GM12878 (cell line): ENCODE results near the gene MYH9. TPM values are rescaled to one million over a fixed set of nuclear protein-coding genes. Genes with fewer than 3 reads are reported as not detected.

Source experiments
- ATAC-seq: fragments of 200-7000 bp; cut with Tn5 transposase; 3 replicates; pipeline ENCODE4 v1.9.1; 2020; ENCODE audit warnings: mild to moderate bottlenecking, moderate library complexity
- BruUV-seq: library from RNA; stranded (reverse); fragments of 400-500 nt; replicated peaks from 2 replicates; lab custom pipeline; 2021; lab: Mats Ljungman, UMichigan
- CTCF ChIA-PET: fragments of 300-600 bp; sonication (Branson Sonifier 250); formaldehyde crosslinking; extraction: SDS; loops from one replicate; lab custom pipeline; 2021; ENCODE audit warnings: inconsistent platforms; lab: Yijun Ruan, JAX
- POLR2A ChIA-PET: fragments of 350-600 bp; formaldehyde crosslinking; extraction: SDS; loops from one replicate; lab custom pipeline; 2021; ENCODE audit warnings: inconsistent platforms; lab: Charles Lee
- RAD21 ChIA-PET: fragments of 300-600 bp; sonication (Branson Sonifier 250); formaldehyde crosslinking; loops from one replicate; lab custom pipeline; 2023; ENCODE audit warnings: antibody characterized with exemption; ENCODE audit not compliant: unreplicated experiment; lab: Charles Lee
- SMC1A ChIA-PET: fragments of 300-600 bp; sonication (Branson Sonifier 250); formaldehyde crosslinking; loops from one replicate; lab custom pipeline; 2023; ENCODE audit not compliant: unreplicated experiment, uncharacterized antibody; lab: Charles Lee
- DNase-seq: peaks from one replicate; pipeline ENCODE4 v3.0.0-alpha.2; 2011; ENCODE audit warnings: low read depth, low spot score
- FAIRE-seq: peaks from 3 replicates; lab custom pipeline; 2011; peaks lifted over from hg19 to GRCh38; lab: Jason Lieb, UNC
- H2AFZ ChIP-seq: 2 replicates; pipeline ENCODE4 v1.6.0; 2011; ENCODE audit warnings: low read depth, low read length, control low read depth; ENCODE audit not compliant: control insufficient read depth
- H3K27ac ChIP-seq: 2 replicates; pipeline ENCODE4 v1.5.1; 2011; ENCODE audit warnings: control low read depth; ENCODE audit not compliant: control insufficient read depth, insufficient read depth
- H3K27me3 ChIP-seq, 2 experiments: replicated peaks in 1 of 2; 2 replicates each; pipeline versions ENCODE4 v1.6.0 to v1.6.1; 2011; ENCODE audit warnings: low read length in 1 of 2; ENCODE audit not compliant: control insufficient read depth in 2 of 2, insufficient read depth in 2 of 2
- H3K36me3 ChIP-seq, 2 experiments: 2 replicates each; pipeline ENCODE4 v1.5.1; 2011; ENCODE audit warnings: low read length in 1 of 2; ENCODE audit not compliant: control insufficient read depth in 2 of 2, insufficient read depth in 2 of 2
- H3K4me1 ChIP-seq: 2 replicates; pipeline ENCODE4 v1.6.1; 2011; ENCODE audit warnings: mild to moderate bottlenecking, low read length, moderate library complexity, mixed read lengths; ENCODE audit not compliant: control insufficient read depth, insufficient read depth
- H3K4me2 ChIP-seq: 2 replicates; pipeline ENCODE4 v1.6.0; 2011; ENCODE audit warnings: control low read depth; ENCODE audit not compliant: control insufficient read depth, insufficient read depth
- H3K4me3 ChIP-seq: fragments of 200-600 bp; sonication (generic); 2 replicates; pipeline ENCODE4 v1.5.1; 2016
- H3K79me2 ChIP-seq: 2 replicates; pipeline ENCODE4 v1.6.0; 2011; ENCODE audit warnings: low read length; ENCODE audit not compliant: control insufficient read depth, insufficient read depth
- H3K9ac ChIP-seq: 2 replicates; pipeline ENCODE4 v1.8.0; 2011; ENCODE audit warnings: low read length, control low read depth, mixed read lengths; ENCODE audit not compliant: control insufficient read depth, insufficient read depth
- H3K9me3 ChIP-seq: replicated peaks from 3 replicates; pipeline ENCODE4 v1.5.1; 2011; ENCODE audit warnings: mild to moderate bottlenecking, low read length; ENCODE audit not compliant: control insufficient read depth, insufficient read depth
- H4K20me1 ChIP-seq: 2 replicates; pipeline ENCODE4 v1.6.0; 2011; ENCODE audit not compliant: control insufficient read depth, insufficient read depth
- BCL11A ChIP-seq: IDR thresholded peaks from 2 replicates; pipeline ENCODE4 v1.6.1; 2011; ENCODE audit warnings: low read depth, low read length
- BMI1 ChIP-seq: fragments of 450-650 bp; IDR thresholded peaks from 2 replicates; pipeline ENCODE4 v1.6.1; 2016; ENCODE audit warnings: mild to moderate bottlenecking, moderate library complexity, borderline replicate concordance
- CBX3 ChIP-seq: fragments of 200-600 bp; sonication (generic); IDR thresholded peaks from 2 replicates; pipeline ENCODE4 v1.6.1; 2016; ENCODE audit warnings: low read depth, borderline replicate concordance
- CHD1 ChIP-seq: IDR thresholded peaks from 2 replicates; pipeline ENCODE4 v1.6.1; 2012; ENCODE audit warnings: low read depth, low read length, improper control_type of control experiment
- CHD4 ChIP-seq: fragments of 200-600 bp; sonication (generic); IDR thresholded peaks from 2 replicates; pipeline ENCODE4 v1.6.1; 2016; ENCODE audit warnings: mild to moderate bottlenecking
- CUX1 ChIP-seq: IDR thresholded peaks from 2 replicates; pipeline ENCODE4 v1.6.1; 2012; ENCODE audit warnings: improper control_type of control experiment, low read depth, low read length; ENCODE audit not compliant: insufficient replicate concordance
- E4F1 ChIP-seq: fragments of 450-650 bp; IDR thresholded peaks from 2 replicates; pipeline ENCODE4 v1.6.1; 2018; ENCODE audit warnings: borderline replicate concordance, mild to moderate bottlenecking; ENCODE audit not compliant: partially characterized antibody
- ETV6 ChIP-seq, 2 experiments: fragments of 450-650 bp in 1 of 2; IDR thresholded peaks in 1 of 2; conservative IDR thresholded peaks in 1 of 2; 2 replicates each; pipeline ENCODE4 v1.6.1; 2014; ENCODE audit warnings: antibody characterized with exemption in 1 of 2, borderline replicate concordance in 1 of 2, low read depth in 1 of 2, mild to moderate bottlenecking in 1 of 2, moderate library complexity in 1 of 2
- FOS ChIP-seq: IDR thresholded peaks from 3 replicates; pipeline ENCODE4 v1.6.1; 2011; ENCODE audit warnings: borderline replicate concordance; ENCODE audit not compliant: insufficient read length; ENCODE audit errors: extremely low read depth
- HDAC6 ChIP-seq: fragments of 200-600 bp; sonication (generic); IDR thresholded peaks from one replicate; pipeline ENCODE4 v1.8.0; 2017; ENCODE audit warnings: antibody characterized with exemption; ENCODE audit not compliant: unreplicated experiment
- MTA2 ChIP-seq: fragments of 450-650 bp; IDR thresholded peaks from 2 replicates; pipeline ENCODE4 v1.6.1; 2016; ENCODE audit warnings: low read depth, mild to moderate bottlenecking, moderate library complexity
- NFYA ChIP-seq: IDR thresholded peaks from 2 replicates; pipeline ENCODE4 v1.6.1; 2011; ENCODE audit warnings: low read depth, mild to moderate bottlenecking, low read length, improper control_type of control experiment, borderline replicate concordance
- PKNOX1 ChIP-seq: fragments of 450-650 bp; IDR thresholded peaks from 2 replicates; pipeline ENCODE4 v1.6.1; 2016; ENCODE audit warnings: mild to moderate bottlenecking
- SRF ChIP-seq, 2 experiments: IDR thresholded peaks; 2 replicates each; pipeline ENCODE4 v1.6.1; 2011; ENCODE audit warnings: low read depth in 2 of 2, low read length in 2 of 2, mild to moderate bottlenecking in 1 of 2, moderate library complexity in 1 of 2
- ZNF622 ChIP-seq: fragments of 450-650 bp; IDR thresholded peaks from 2 replicates; pipeline ENCODE4 v1.6.1; 2017; ENCODE audit warnings: mild to moderate bottlenecking, inconsistent platforms
- ZZZ3 ChIP-seq: IDR thresholded peaks from 2 replicates; pipeline ENCODE4 v1.6.1; 2011; ENCODE audit warnings: low read depth; ENCODE audit not compliant: control insufficient read depth, insufficient read length
- WGBS: methylation state at CpG from one replicate; pipeline ENCODE4 v1.1.6; 2016; ENCODE audit warnings: low lambda C conversion rate; ENCODE audit not compliant: insufficient replicate concordance, insufficient coverage; ENCODE audit errors: missing lambda C conversion rate; 5-methylcytosine and 5-hydroxymethylcytosine counted together
- in situ Hi-C: fragments of 300-500 bp; cut with MboI; formaldehyde crosslinking; loops from 9 replicates; pipeline ENCODE4 v1.14.3; 2018; ENCODE audit warnings: mixed read lengths
- intact Hi-C: fragments of 100-400 bp; cut with micrococcal nuclease; formaldehyde crosslinking; loops from one replicate; pipeline ENCODE4 v1.14.2; 2022; ENCODE audit not compliant: unreplicated experiment
- polyA plus RNA-seq, 11 experiments: library from polyadenylated mRNA; depleted of rRNA in 4 of 11; unstranded in 6 of 11; stranded (reverse) in 5 of 11; fragments of >200 nt; fragmentation: Nextera tagmentation in 4 of 11; fragmentation: Illumina TruSeq in 1 of 11; extraction: Ambion mirVana in 4 of 11; extraction: Trizol in 1 of 11; gene quantifications; 1 replicate in 1 of 11; 2 replicates in 10 of 11; pipeline versions ENCODE4 v1.2.1 to v1.2.3, GENCODE V29; 2011 to 2016; ENCODE audit warnings: inconsistent platforms in 2 of 11, missing spikeins in 2 of 11, low read depth in 1 of 11
- total RNA-seq, 4 experiments: library from RNA; depleted of rRNA in 3 of 4; stranded (reverse); fragments of >200 nt in 3 of 4; fragmentation: Illumina TruSeq in 1 of 4; extraction: Trizol in 1 of 4; gene quantifications; 2 replicates each; pipeline versions ENCODE4 v1.2.1 to v1.2.3, GENCODE V29; 2013 to 2021

Gene MYH9
- total and polyA plus RNA-seq, 10 of the 15 experiments (the other 5 are each of a cell fraction or from before 2014, with no cell fraction given): 5.1 to 525 (median 145) TPM

GRCh38 chr22:36303115-36303467, 84.7 kb downstream of the MYH9 start:
- FAIRE-seq (no peak), ATAC-seq (no peak), DNase-seq (no peak)
- intact Hi-C loops (no loop called here), in situ Hi-C loops (no loop called here)
- WGBS: 90% methylated on average over 9 of the region's 9 CpGs
- H2AFZ ChIP-seq: no peak overlapping the region
- no peaks in the 10 kb centered on the region for H3K27me3 ChIP-seq
- H3K9ac ChIP-seq: no peak overlapping the region
- H3K4me3 ChIP-seq: no peak overlapping the region
- H3K4me2 ChIP-seq: no peak overlapping the region
- POLR2A ChIA-PET: interaction anchor here (0.6 kb wide), 1 partner anchor 10 kb away, joined by 3 read pairs; no protein-coding TSS in a partner anchor
- H3K79me2 ChIP-seq: no peaks in the 10 kb centered on the region
- no peaks in the 10 kb centered on the region for H3K4me1 ChIP-seq
- SMC1A ChIA-PET: interaction anchor here (0.6 to 5.9 kb wide), 2 partner anchors 159 to 167 kb away, joined by 3 to 70 read pairs; no protein-coding TSS in a partner anchor
- no peaks in the 10 kb centered on the region for H4K20me1 ChIP-seq
- H3K27ac ChIP-seq: no peak overlapping the region
- no peaks in the 10 kb centered on the region for H3K9me3 ChIP-seq
- CTCF ChIA-PET: interaction anchor here (0.5 to 5.4 kb wide), 5 partner anchors 11 to 471 kb away, joined by 3 to 125 read pairs (median 4); no protein-coding TSS in a partner anchor
- BruUV-seq: no TSS peak
- peaks cover 32 to 79% of the 10 kb centered on the region in 2 experiments for H3K36me3 ChIP-seq
- RAD21 ChIA-PET: interaction anchor here (0.9 to 9.7 kb wide), 4 partner anchors 8 to 183 kb away, joined by 3 to 107 read pairs (median 5); no protein-coding TSS in a partner anchor
- no peak for TF ChIP-seq FOS
- TF ChIP-seq CHD4: no peak
- no peak for TF ChIP-seq CBX3
- no peak for TF ChIP-seq BCL11A
- TF ChIP-seq NFYA: no peak
- no peak for TF ChIP-seq ETV6 (conservative IDR thresholded peaks at IDR 0.05 in 1 of 2, IDR thresholded peaks at IDR 0.05 in 1 of 2; ENCODE audit: borderline replicate concordance in 1 of 2, low read depth in 1 of 2)
- no peak for TF ChIP-seq SRF (IDR thresholded peaks at IDR 0.05; ENCODE audit: low read depth in 2 of 2, low read length in 2 of 2)
- TF ChIP-seq CUX1: no peak
- no peak for TF ChIP-seq MTA2
- no peak for TF ChIP-seq ZNF622
- no peak for TF ChIP-seq E4F1
- TF ChIP-seq PKNOX1: no peak
- no peak for TF ChIP-seq HDAC6
- TF ChIP-seq ZZZ3: no peak
- no peak for TF ChIP-seq BMI1
- no peak for TF ChIP-seq CHD1
